H1 (cell line): ENCODE data around the gene EPHA10. TPM values are rescaled to one million over a fixed set of nuclear protein-coding genes. Genes with fewer than 3 reads are reported as not detected.

ENCODE experiments used
- CTCF ChIA-PET: fragments of 300-600 bp; sonication (Branson Sonifier 250); formaldehyde crosslinking; loops from one replicate; lab custom pipeline; 2021; ENCODE audit not compliant: partially characterized antibody; lab: Charles Lee
- POLR2A ChIA-PET: fragments of 300-600 bp; sonication (Branson Sonifier 250); formaldehyde crosslinking; loops from one replicate; lab custom pipeline; 2021; ENCODE audit warnings: inconsistent platforms; ENCODE audit not compliant: partially characterized antibody; lab: Charles Lee
- DNase-seq, 2 experiments: peaks; one replicate each; pipeline versions ENCODE4 v3.0.0 to v3.0.0-alpha.2; 2010 to 2022; ENCODE audit warnings: low spot score in 2 of 2, low read depth in 1 of 2, mixed read lengths in 1 of 2
- FAIRE-seq: peaks from 2 replicates; lab custom pipeline; 2011; peaks lifted over from hg19 to GRCh38; lab: Jason Lieb, UNC
- H2AFZ ChIP-seq: 2 replicates; pipeline ENCODE4 v1.8.1; 2012; ENCODE audit warnings: low read length, inconsistent platforms
- H2AK5ac ChIP-seq: 2 replicates; pipeline ENCODE4 v1.6.1; 2013; ENCODE audit warnings: low read depth, low read length
- H2BK120ac ChIP-seq: replicated peaks from 2 replicates; pipeline ENCODE3; 2013; ENCODE audit warnings: low read depth, low read length, inconsistent platforms
- H2BK12ac ChIP-seq: 2 replicates; pipeline ENCODE4 v1.6.1; 2013; ENCODE audit warnings: low read depth, low read length
- H2BK15ac ChIP-seq: 2 replicates; pipeline ENCODE4 v1.6.1; 2013; ENCODE audit warnings: low read length
- H2BK20ac ChIP-seq: 2 replicates; pipeline ENCODE4 v1.6.1; 2013; ENCODE audit warnings: low read length
- H2BK5ac ChIP-seq: 2 replicates; pipeline ENCODE4 v1.6.1; 2013; ENCODE audit warnings: low read depth, low read length
- H3K14ac ChIP-seq: 2 replicates; pipeline ENCODE4 v1.6.1; 2013; ENCODE audit warnings: inconsistent platforms; ENCODE audit not compliant: insufficient read length
- H3K18ac ChIP-seq: 2 replicates; pipeline ENCODE4 v1.6.1; 2013; ENCODE audit warnings: low read length; ENCODE audit errors: extremely low read depth
- H3K23ac ChIP-seq: 2 replicates; pipeline ENCODE4 v1.6.1; 2013; ENCODE audit warnings: inconsistent platforms; ENCODE audit not compliant: insufficient read length
- H3K23me2 ChIP-seq: 2 replicates; pipeline ENCODE4 v1.6.1; 2013; ENCODE audit warnings: low read depth, low read length
- H3K27ac ChIP-seq: 2 replicates; pipeline ENCODE4 v1.6.1; 2011; ENCODE audit warnings: low read depth, low read length, inconsistent platforms
- H3K27me3 ChIP-seq, 4 experiments: replicated peaks in 1 of 4; 1 replicate in 1 of 4; 2 replicates in 3 of 4; pipeline versions ENCODE4 v1.6.1 to v1.8.1; 2011 to 2013; ENCODE audit warnings: low read length in 3 of 4, mild to moderate bottlenecking in 3 of 4, inconsistent platforms in 2 of 4, mixed read lengths in 2 of 4, moderate library complexity in 1 of 4; ENCODE audit not compliant: control insufficient read depth in 3 of 4, insufficient read depth in 3 of 4; ENCODE audit errors: extremely low read depth in 1 of 4
- H3K36me3 ChIP-seq, 4 experiments: 2 replicates each; pipeline versions ENCODE4 v1.6.1 to v1.8.1; 2011 to 2013; ENCODE audit warnings: mild to moderate bottlenecking in 4 of 4, low read length in 3 of 4, moderate library complexity in 2 of 4, control low read depth in 1 of 4, inconsistent platforms in 1 of 4; ENCODE audit not compliant: insufficient read depth in 4 of 4, control insufficient read depth in 2 of 4
- H3K4ac ChIP-seq: replicated peaks from 2 replicates; pipeline ENCODE3; 2013; ENCODE audit warnings: low read length, low read depth, mixed read lengths, inconsistent platforms; ENCODE audit not compliant: insufficient read length
- H3K4me1 ChIP-seq, 4 experiments: replicated peaks in 1 of 4; 1 replicate in 1 of 4; 2 replicates in 3 of 4; pipeline versions ENCODE4 v1.6.1 to v1.8.1; 2011 to 2013; ENCODE audit warnings: low read length in 3 of 4, inconsistent platforms in 2 of 4, mixed read lengths in 1 of 4; ENCODE audit not compliant: insufficient read depth in 4 of 4, control insufficient read depth in 3 of 4
- H3K4me2 ChIP-seq, 2 experiments: 2 replicates each; pipeline versions ENCODE4 v1.6.1 to v1.8.1; 2011 to 2013; ENCODE audit warnings: low read depth in 2 of 2, low read length in 2 of 2, control low read depth in 1 of 2, inconsistent platforms in 1 of 2, mild to moderate bottlenecking in 1 of 2; ENCODE audit not compliant: insufficient read depth in 1 of 2
- H3K4me3 ChIP-seq, 4 experiments: fragments of 200-600, 300-600 bp in 1 of 4; sonication (generic), shearing (Covaris generic), sonication (Bioruptor Twin) in 1 of 4; 2 replicates each; pipeline versions ENCODE4 v1.5.1 to v1.8.1; 2011 to 2016; ENCODE audit warnings: low read length in 4 of 4, low read depth in 3 of 4, control low read depth in 2 of 4, inconsistent platforms in 2 of 4, mild to moderate bottlenecking in 2 of 4, mixed read lengths in 1 of 4, moderate library complexity in 1 of 4; ENCODE audit not compliant: insufficient read depth in 2 of 4; ENCODE audit errors: extremely low read depth in 1 of 4
- H3K56ac ChIP-seq: replicated peaks from 2 replicates; pipeline ENCODE3; 2013; ENCODE audit warnings: low read depth, mild to moderate bottlenecking, mixed read lengths, low read length, inconsistent platforms; ENCODE audit not compliant: insufficient read length
- H3K79me1 ChIP-seq: 2 replicates; pipeline ENCODE4 v1.6.1; 2013; ENCODE audit warnings: low read depth, low read length, control low read depth
- H3K79me2 ChIP-seq, 2 experiments: 2 replicates each; pipeline versions ENCODE4 v1.6.1 to v1.8.1; 2012 to 2013; ENCODE audit warnings: low read length in 2 of 2, mild to moderate bottlenecking in 2 of 2, inconsistent platforms in 1 of 2; ENCODE audit not compliant: insufficient read depth in 2 of 2, control insufficient read depth in 1 of 2
- H3K9ac ChIP-seq, 4 experiments: replicated peaks in 1 of 4; 1 replicate in 1 of 4; 2 replicates in 3 of 4; pipeline versions ENCODE4 v1.6.1 to v1.8.1; 2011 to 2013; ENCODE audit warnings: low read depth in 3 of 4, low read length in 3 of 4, control low read depth in 2 of 4, mild to moderate bottlenecking in 2 of 4, moderate library complexity in 2 of 4, inconsistent platforms in 1 of 4; ENCODE audit errors: extremely low read depth in 1 of 4
- H3K9me3 ChIP-seq, 2 experiments: 2 replicates each; pipeline versions ENCODE4 v1.6.1 to v1.8.1; 2012 to 2013; ENCODE audit warnings: mild to moderate bottlenecking in 2 of 2, moderate library complexity in 2 of 2, control low read depth in 1 of 2, inconsistent platforms in 1 of 2, low read depth in 1 of 2, low read length in 1 of 2, mixed read lengths in 1 of 2; ENCODE audit not compliant: insufficient read depth in 2 of 2
- H4K20me1 ChIP-seq, 2 experiments: replicated peaks in 1 of 2; 2 replicates each; pipeline versions ENCODE3 to v1.8.1; 2011 to 2013; ENCODE audit warnings: inconsistent platforms in 2 of 2, low read length in 2 of 2, mild to moderate bottlenecking in 1 of 2; ENCODE audit not compliant: insufficient read depth in 2 of 2, control insufficient read depth in 1 of 2
- H4K5ac ChIP-seq: 2 replicates; pipeline ENCODE4 v1.6.1; 2013; ENCODE audit warnings: low read length, low read depth, mixed read lengths, inconsistent platforms; ENCODE audit not compliant: insufficient read length
- H4K8ac ChIP-seq: 2 replicates; pipeline ENCODE4 v1.8.0; 2013; ENCODE audit warnings: mild to moderate bottlenecking, moderate library complexity, low read length, inconsistent platforms; ENCODE audit not compliant: insufficient read depth; ENCODE audit errors: extremely low read depth
- H4K91ac ChIP-seq: replicated peaks from 2 replicates; pipeline ENCODE3; 2013; ENCODE audit warnings: low read length, mixed read lengths, inconsistent platforms; ENCODE audit not compliant: insufficient read length
- ATF2 ChIP-seq: IDR thresholded peaks from 2 replicates; pipeline ENCODE4 v1.6.1; 2012; ENCODE audit warnings: low read length, inconsistent platforms
- ATF3 ChIP-seq: IDR thresholded peaks from 2 replicates; pipeline ENCODE4 v1.6.1; 2011; ENCODE audit warnings: low read depth, mild to moderate bottlenecking, low read length; ENCODE audit not compliant: insufficient read depth
- CTBP2 ChIP-seq: IDR thresholded peaks from 2 replicates; pipeline ENCODE4 v1.7.0; 2011; ENCODE audit warnings: borderline replicate concordance, mild to moderate bottlenecking, moderate library complexity, mixed read lengths, low read length; ENCODE audit not compliant: insufficient read depth, insufficient read length
- EP300 ChIP-seq, 2 experiments: IDR thresholded peaks; 1 replicate in 1 of 2; 2 replicates in 1 of 2; pipeline ENCODE4 v1.6.1; 2011 to 2012; ENCODE audit warnings: low read depth in 2 of 2, low read length in 2 of 2, mild to moderate bottlenecking in 2 of 2, borderline replicate concordance in 1 of 2, inconsistent platforms in 1 of 2, moderate library complexity in 1 of 2
- GTF2F1 ChIP-seq: IDR thresholded peaks from 2 replicates; pipeline ENCODE4 v1.6.1; 2012; ENCODE audit warnings: low read depth, low read length, improper control_type of control experiment, borderline replicate concordance
- KDM1A ChIP-seq: fragments of 200-600, 300-600 bp; sonication (generic); IDR thresholded peaks from 2 replicates; pipeline ENCODE4 v1.7.1; 2016; ENCODE audit warnings: mild to moderate bottlenecking, low read length, borderline replicate concordance
- SIX5 ChIP-seq: IDR thresholded peaks from 2 replicates; pipeline ENCODE4 v1.6.1; 2011; ENCODE audit warnings: mild to moderate bottlenecking, low read depth, low read length
- TAF1 ChIP-seq: IDR thresholded peaks from 2 replicates; pipeline ENCODE4 v1.6.1; 2011; ENCODE audit warnings: mild to moderate bottlenecking, low read depth, low read length
- TAF7 ChIP-seq: optimal IDR thresholded peaks from 2 replicates; pipeline ENCODE3; 2011; ENCODE audit warnings: low read depth, mild to moderate bottlenecking, inconsistent platforms, low read length, moderate library complexity, borderline replicate concordance
- TEAD4 ChIP-seq: IDR thresholded peaks from 2 replicates; pipeline ENCODE4 v1.6.1; 2012; ENCODE audit warnings: low read depth, low read length, inconsistent platforms, mixed read lengths
- WGBS, 2 experiments: shearing (Covaris generic) in 1 of 2; methylation state at CpG; one replicate each; pipeline versions ENCODE4 v1.1.6 to v1.1.7; 2013 to 2015; ENCODE audit warnings: low lambda C conversion rate in 2 of 2, mixed read lengths in 2 of 2, inconsistent platforms in 1 of 2, low coverage in 1 of 2, missing lambda C conversion rate in 1 of 2; ENCODE audit not compliant: insufficient replicate concordance in 2 of 2, insufficient coverage in 1 of 2, insufficient read length in 1 of 2; ENCODE audit errors: extremely low coverage in 1 of 2, missing lambda C conversion rate in 1 of 2; 5-methylcytosine and 5-hydroxymethylcytosine counted together
- polyA plus RNA-seq, 7 experiments: library from polyadenylated mRNA; depleted of rRNA in 3 of 7; stranded (reverse) in 5 of 7; unstranded in 2 of 7; fragments of >200 nt in 5 of 7; fragments of 200-250 nt in 2 of 7; gene quantifications; 1 replicate in 5 of 7; 2 replicates in 1 of 7; 4 replicates in 1 of 7; pipeline versions ENCODE4 v1.2.1 to v1.2.3, GENCODE V29; 2011 to 2013; ENCODE audit warnings: missing spikeins in 2 of 7, mixed read lengths in 2 of 7
- total RNA-seq: library from RNA; stranded (reverse); fragmentation: NEBNext Ultra II Directional; extraction: Animal tissue kit (Norgen Biotek cat#: 25700); gene quantifications from 2 replicates; pipeline ENCODE4 v1.2.1, GENCODE V29; 2021

The EPHA10 gene
- total and polyA plus RNA-seq, 2 of the 8 experiments (the other 6 are each of a cell fraction or from before 2014, with no cell fraction given) = 0.54 to 1.0 TPM

- WGBS, 2 experiments = 70% methylated on average over 4 of the region's 4 CpGs; no CpG with 5 or more reads in 1 of the 2 experiments
- H4K91ac ChIP-seq = no peak overlapping the region
- no peaks in the 10 kb centered on the region for H3K9me3 ChIP-seq
- FAIRE-seq (no peak), DNase-seq (no peak)
- H2BK120ac ChIP-seq = no peak overlapping the region
- no peak overlapping the region for H2BK5ac ChIP-seq
- no peak overlapping the region for H2BK20ac ChIP-seq
- H2BK12ac ChIP-seq = no peak overlapping the region
- no peak overlapping the region for H3K14ac ChIP-seq
- H3K79me2 ChIP-seq = no peaks in the 10 kb centered on the region
- H3K4me3 ChIP-seq = no peak overlapping the region
- CTCF ChIA-PET = interaction anchor here (1.0 to 2.1 kb wide), 2 partner anchors 9 to 11 kb away, joined by 4 to 12 read pairs; partner anchors contain the start of gene EPHA10
- H3K23ac ChIP-seq = no peak overlapping the region
- POLR2A ChIA-PET = interaction anchor here (0.8 to 1.0 kb wide), 3 partner anchors 10 to 52 kb away, joined by 3 to 4 read pairs (median 4); partner anchors contain the start of gene YRDC
- peaks cover 35 to 87% (median 61%) of the 10 kb centered on the region in 4 experiments for H3K27me3 ChIP-seq
- H2BK15ac ChIP-seq = no peak overlapping the region
- H4K5ac ChIP-seq = no peak overlapping the region
- H2AK5ac ChIP-seq = no peak overlapping the region
- no peak overlapping the region for H2AFZ ChIP-seq
- H4K20me1 ChIP-seq = no peaks in the 10 kb centered on the region
- H3K56ac ChIP-seq = no peak overlapping the region
- H3K4me1 ChIP-seq = peaks cover 0 to 9% (median 0%) of the 10 kb centered on the region in 4 experiments; a peak in 3 of 7 replicates
- no peak overlapping the region for H3K4me2 ChIP-seq
- H3K36me3 ChIP-seq = peaks cover 0 to 3% (median 0%) of the 10 kb centered on the region in 4 experiments; a peak in 1 of 8 replicates
- H3K9ac ChIP-seq = no peak overlapping the region
- no peak overlapping the region for H3K18ac ChIP-seq
- H4K8ac ChIP-seq = no peak overlapping the region
- H3K4ac ChIP-seq = no peak overlapping the region
- H3K27ac ChIP-seq = no peak overlapping the region
- peaks cover 5% of the 10 kb centered on the region; the same call in 1 of the 2 replicates for H3K23me2 ChIP-seq
- H3K79me1 ChIP-seq = no peaks in the 10 kb centered on the region
- no peak for TF ChIP-seq TAF1
- TF ChIP-seq KDM1A = no peak
- no peak for TF ChIP-seq ATF3
- TF ChIP-seq SIX5 = no peak
- no peak for TF ChIP-seq TAF7
- TF ChIP-seq EP300 (IDR thresholded peaks at IDR 0.05; ENCODE audit: borderline replicate concordance in 1 of 2, low read depth in 2 of 2, low read length in 2 of 2) = no peak
- TF ChIP-seq CTBP2 = no peak
- no peak for TF ChIP-seq TEAD4
- TF ChIP-seq ATF2 = no peak
- TF ChIP-seq GTF2F1 = no peak
These were observed 8.9 kb downstream of the EPHA10 start for GRCh38 chr1:37755951-37756560.
